HG03064 (cell line): ENCODE results near the gene NINL.
"Not testable (repeated sequence)": the region's sequence is repeated elsewhere in the genome, so short reads cannot be mapped to it uniquely, and the experiment has no call there.

Source experiments
- ATAC-seq: cut with Tn5 transposase; IDR thresholded peaks from one replicate; pipeline ENCODE4 v1.9.1; 2021; ENCODE audit warnings: low read depth; ENCODE audit not compliant: unreplicated experiment

The NINL gene

DNA sequence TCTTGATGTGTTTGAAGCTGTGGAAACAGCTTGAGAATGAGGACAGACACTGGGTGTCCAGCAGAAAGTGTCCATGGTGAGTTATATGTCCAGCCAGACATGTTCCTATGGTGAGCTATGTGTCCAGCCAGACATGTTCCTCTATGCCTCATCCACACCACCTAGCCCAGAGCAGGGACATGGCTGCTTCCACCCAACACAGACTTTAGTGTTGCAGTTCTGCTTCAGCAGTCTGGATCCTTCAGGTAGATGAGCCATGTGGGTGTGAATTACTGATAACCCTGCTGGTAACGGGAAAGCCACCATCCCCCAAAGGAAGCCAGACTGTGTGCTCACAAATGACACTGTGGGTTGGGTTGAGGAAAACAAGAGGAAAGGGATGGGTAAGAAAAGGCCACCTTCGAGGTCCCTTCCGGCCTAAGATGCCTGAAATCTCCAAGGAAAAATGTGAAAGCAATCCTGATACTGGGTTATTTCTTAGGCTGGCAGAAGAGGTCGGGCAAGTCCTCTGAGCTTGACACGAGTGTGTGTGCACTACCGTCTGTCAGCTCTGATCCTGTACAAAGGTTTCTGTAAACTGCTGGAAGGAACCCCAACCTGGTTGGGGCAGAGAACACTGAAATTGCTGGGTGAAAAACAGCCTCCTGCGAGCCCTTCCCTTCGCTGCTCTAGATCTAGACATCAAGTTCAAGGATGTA is 77.8 kb downstream of the NINL start:
- no peak for ATAC-seq

DNA sequence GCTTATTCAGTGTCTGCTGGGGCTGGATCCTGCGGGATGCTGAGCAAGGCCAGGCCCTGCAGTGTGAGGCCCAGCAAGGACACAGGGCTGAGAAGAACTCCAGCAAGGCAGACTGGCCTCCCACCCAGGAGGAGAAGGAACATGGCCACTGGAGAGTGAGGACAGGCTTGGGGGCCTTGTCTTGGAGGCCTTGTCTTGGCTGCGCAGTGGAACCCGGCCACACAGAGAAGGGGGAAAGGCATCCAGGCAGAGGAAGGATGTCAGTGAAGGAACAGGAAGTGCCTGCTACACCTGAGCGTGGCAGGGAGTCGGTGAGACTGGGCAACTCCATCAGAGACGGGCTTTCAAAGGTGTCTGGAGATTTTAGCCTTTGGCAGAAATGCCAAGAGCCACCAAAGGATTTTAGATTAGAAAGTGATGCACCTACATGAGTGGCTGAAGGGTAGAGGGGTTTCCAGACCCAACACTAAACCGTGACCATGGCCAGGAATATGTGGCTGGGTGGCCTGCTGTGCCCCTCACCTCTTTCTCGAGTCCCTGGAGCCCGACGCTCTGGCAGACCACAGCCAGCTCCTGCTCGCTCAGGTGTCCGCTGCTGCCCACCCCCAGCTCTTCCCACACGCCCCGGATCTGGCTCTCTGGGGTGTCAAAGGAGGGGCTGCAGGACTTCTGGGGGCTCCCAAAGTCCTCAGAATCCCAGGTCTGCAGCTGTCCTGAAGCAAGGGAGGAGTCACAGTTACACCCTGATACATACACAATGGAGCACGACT is 80.8 kb downstream of the NINL start:
- no peak for ATAC-seq

DNA sequence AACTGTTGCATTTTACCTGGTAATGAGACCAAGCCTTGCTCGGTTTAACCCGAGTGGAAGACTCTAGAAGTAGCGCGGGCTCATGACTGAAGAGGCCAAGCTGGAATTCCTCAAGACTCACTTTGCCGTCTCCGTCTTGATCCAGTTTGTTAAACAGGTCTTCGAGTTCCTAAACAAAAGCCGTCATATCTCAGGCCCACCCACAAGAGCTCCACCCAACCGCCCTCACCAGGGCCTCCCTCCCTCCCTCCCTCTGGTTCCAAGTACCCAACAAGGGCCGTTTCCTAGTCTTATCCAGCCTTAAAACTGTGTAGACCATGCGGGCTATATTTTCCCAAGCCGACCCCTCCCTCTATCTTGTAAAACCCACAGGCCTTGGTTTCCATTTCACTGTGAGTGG is 81.4 kb downstream of the NINL start:
- no peak for ATAC-seq

DNA sequence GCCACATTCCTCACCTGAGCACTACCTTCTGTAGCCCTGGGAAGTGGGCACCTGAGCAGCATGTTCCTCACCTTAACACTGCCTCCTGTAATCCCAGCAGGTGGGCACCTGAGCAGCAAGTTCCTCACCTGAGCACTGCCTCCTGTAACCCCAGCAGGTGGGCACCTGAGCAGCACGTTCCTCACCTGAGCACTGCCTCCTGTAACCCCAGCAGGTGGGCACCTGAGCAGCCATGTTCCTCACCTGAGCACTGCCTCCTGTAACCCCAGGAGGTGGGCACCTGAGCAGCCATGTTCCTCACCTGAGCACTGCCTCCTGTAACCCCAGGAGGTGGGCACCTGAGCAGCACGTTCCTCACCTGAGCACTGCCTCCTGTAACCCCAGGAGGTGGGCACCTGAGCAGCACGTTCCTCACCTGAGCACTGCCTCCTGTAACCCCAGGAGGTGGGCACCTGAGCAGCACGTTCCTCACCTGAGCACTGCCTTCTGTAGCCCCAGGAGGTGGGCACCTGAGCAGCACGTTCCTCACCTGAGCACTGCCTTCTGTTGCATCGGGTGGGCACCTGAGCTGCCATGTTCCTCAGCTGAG is 82.2 kb downstream of the NINL start:
- not testable (repeated sequence) for ATAC-seq

DNA sequence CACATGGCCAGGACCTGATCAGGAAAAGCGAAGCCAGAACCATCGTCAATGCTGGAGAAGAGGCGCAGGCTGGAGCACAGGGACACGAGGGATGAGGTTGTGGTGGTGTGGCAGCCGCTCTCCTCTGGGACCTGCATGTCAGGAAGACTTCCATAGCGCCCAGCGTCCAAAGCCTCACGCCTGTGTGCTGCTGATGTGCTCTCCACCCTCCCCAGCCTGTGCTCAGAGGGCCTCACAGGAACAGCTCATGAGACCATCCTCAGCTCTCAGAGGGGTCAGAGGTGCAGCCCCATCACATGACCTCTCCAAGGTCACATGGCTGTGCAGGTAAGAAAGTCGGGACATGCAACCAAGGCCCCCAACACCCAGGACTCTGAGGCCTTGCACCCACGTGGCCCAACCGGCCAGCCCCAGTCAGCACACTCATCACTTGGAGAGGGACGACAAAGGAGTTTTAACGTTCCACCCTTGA is 84.4 kb downstream of the NINL start:
- ATAC-seq, result no peak

DNA sequence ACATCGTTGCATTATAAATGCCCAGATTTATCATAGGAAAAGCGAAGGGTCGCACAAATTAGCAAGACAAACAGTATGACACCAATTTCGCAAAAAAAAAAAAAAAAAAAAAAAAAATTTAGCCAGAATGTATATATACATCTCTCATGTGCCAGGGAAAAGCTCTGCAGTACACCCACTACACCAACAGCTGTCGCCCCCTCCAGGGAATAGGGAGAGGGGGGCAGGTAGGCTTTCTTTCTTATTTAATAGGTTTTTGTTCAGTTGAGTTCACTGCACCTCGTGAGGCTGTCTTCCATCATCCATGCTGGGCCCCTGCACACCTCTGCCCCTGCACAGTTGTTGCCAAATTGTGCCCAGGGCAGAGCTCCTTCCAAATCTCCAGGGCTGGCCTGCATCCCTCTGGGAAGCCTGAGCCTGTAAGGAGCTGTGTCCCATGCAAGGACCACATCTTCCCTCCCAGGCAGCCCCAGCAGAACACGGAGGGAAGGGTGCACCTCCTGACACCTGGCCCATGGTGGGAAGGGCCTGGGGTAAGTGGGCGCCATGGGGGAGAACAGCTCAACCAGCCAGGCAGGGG is 85.4 kb downstream of the NINL start:
- ATAC-seq, result no peak

DNA sequence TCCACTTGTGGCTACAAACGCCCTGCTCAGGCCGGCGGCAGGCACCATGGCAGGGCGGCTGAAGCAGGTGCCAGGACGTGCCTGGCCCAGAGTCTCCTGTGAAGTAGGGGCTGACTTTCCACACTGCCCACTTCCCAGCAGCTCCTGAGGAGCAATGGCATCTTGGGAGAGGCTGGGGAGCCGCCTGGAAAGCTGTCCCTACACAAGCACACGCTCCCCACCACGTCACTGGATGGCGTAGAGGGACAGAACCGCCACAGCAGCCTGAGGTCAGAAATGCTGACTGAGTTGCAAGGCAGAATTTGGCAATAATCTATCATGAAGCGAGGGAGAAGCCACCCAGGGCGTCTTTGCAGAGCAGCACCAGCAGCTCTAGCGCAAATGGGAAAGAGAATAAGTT is 86.3 kb downstream of the NINL start:
- ATAC-seq, result no peak

DNA sequence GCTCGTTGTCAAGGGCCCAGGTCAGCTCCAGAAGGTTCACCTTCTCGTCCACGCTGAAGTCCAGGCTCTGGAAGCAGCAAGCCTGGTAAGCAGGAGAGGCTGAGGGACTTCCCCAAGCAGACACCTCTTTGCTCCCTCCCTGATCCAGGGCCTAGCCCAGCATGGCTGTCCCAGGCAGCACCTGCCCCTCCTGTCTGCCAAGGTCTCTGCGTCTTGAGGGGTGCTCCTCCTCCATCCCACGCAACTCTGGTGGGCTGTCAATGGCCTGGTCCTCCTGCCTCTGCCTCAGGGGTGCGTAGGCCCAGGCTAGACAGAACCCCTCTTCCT is 87.1 kb downstream of the NINL start:
- ATAC-seq, result no peak

DNA sequence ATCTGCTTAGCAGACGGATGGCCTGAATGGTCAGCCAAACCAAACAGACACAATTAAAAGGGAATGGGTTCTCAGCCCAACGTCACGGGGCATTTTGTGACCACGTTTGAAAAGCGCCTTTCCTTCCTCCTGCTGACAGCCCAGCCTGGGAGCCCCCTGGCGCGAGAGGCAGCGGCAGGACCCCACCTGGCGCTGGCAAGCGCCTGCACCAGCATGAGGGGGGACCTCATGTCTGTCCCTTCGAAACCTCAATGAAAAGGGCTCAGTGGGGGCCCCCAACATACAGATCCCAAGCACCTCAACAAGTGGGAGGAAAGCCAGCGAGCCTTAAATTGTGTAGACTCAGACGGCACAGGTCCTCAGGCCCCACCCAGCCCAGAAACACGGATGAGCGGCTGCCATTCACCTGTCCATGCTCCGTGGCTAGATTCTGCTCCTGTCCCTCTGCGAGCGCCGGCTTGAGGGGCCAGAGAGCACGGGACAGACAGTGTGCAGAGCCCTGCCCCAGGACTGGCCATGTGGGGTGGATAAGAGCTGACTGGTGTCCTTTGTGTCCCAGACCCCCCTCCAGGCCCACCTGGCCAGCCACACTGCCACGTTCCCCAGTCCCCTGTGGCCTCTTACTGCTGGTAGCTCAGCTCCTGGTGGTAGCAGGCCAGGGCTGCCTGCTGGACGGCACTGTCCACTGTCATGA is 87.6 kb downstream of the NINL start:
- no peak for ATAC-seq

DNA sequence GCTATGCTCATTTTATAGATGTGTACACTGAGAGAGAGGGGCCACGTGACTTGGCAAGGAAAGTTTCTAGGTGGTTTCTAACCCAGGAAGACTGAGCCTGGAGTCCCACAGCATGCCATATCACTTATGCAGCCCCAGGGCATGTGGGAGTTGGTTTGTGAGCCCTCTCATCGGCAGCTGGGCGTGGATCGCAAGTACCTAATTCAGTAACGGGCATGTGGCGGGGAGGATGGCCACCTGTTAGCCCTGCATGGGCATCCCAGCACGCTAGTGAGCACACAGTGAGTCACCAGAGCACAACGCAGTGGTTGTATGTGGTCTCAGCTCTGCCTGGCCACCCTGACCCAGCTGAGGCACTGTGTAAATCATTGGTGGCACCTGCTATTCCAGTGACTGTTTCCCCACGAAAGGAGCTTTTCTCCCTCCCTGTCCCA is 88.3 kb downstream of the NINL start:
- no peak for ATAC-seq

DNA sequence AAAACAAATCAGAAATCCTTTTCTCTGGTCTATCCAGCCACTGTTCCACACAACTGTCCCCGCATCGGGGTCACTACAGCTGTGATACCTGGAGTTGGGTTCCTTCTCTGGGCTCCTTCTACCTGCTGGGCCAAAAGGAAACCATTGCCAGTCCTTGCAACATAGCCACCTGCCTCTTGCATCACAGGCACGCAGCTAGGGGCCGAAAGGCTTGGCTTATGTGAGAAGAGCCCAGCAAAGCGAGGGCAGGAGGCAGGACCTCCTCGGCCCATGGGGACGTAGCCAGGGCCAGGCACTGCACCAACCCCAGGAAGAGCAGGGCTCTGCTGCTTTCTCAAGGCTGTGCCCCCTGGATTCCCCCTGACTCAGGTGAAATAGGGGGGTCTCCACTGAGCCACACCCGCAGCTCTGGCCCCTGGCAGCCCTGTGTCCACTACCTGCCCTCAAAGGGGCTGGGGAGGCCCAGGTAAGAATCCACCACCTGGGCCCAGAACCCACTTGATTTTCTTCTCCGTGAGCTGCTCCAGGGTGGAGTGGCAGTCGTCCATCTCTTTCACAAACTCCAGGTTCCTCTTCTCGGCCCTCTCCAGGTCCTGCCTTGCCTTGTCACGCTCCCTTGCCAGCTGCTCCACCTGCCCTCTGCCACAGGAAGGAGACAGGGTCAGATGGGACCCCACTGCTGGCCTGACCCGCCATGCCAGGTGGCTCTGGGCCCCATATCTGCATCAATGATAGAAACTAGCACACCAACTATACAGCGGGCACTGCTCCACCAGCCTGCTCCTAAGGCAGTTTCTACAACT is 89.0 kb downstream of the NINL start:
- ATAC-seq, result no peak

DNA sequence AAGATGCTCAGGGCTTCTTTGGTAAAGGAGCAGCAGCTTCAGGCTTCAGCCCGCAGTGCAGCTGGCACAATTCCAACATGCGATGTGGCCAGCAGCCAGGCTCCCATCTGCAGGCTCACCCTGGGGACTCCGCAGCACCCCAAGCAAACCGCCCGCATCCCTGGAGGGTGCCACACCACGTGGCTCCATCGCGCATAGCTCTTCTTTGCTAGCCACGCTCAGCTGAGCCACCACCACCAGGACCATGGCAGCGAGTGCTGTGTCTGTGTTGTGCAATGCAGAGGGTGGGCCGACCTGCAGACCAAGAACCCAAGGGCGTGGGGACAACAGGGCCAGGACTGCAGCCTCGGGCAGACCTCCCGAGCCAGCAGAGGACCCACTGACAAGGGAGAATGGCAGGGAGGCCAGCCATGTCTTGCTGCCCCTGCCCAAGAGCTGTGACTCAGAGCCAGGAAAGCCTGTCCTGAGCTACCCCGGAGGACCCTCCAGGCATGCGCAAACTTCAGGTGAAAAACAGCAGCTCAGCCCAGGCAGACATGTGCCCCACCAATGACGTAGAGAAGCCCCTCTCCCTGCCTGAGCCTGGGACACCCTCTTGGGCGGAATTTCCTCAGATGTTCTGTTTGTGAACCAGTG is 90.0 kb downstream of the NINL start:
- no peak for ATAC-seq

DNA sequence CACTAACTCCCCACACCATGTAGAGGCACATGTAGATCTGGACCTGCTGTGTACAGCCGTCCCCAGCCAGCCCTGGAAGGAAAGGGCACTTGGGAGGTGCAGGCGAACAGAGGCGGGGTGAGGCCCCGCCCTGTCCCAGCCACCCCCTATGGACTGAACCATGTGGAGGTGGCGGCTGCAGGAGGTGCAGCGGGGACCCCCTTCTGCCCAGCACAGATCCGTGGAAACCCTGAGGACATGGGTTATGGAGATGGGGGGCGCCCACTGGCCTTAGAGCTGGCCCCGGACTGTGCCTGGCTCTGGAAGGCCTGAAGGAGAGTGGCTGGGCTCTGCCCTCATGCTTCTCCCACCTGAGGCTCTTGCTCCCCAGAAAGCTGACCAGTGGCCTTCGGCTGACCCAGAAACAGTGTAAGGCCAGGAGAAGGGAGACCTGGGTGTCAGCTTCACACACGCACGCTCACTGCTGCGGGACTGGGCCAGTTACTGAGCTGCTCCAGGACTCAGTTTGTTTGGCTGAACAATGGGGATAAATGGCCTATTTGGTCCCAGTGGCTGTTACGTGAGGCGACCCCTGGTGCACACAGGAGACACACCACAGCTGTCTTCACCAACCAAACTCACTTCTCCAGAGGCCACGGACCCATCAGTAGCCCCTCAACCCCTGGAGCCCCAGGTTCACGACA is 90.7 kb downstream of the NINL start:
- ATAC-seq, result no peak

DNA sequence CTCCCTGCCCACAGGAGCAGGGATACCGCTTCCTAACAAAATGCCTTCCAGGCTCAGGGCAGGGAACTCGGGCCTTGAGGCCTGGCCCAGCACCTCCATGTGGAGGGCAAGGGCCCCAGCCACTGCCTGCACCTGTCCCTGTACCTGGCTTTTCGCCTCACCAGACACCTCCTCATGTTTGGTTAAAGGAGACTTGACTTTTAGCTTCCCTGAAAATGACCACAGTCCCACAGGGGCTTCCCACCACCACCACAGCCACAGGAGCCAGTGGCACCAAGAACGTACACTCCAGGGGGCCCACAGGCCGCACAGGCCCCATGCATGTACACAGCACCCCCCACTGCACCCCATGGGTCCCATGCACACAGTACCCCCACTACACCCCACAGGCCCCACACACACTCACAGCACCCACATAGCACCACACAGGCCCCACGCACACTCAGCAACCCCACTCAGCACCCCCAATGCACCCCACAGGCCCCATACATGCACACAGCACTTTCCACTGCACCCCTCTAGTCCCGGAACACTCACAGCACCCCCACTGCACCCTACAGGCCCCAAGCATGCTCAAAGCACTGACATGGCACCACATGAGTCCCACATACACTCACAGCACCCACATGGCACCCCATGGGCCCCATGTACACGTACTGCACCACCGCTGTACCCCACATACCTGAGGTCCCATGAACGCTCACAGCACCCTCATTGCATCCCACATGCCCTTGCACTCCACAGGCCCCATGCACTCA is 91.4 kb downstream of the NINL start:
- ATAC-seq, result no peak

DNA sequence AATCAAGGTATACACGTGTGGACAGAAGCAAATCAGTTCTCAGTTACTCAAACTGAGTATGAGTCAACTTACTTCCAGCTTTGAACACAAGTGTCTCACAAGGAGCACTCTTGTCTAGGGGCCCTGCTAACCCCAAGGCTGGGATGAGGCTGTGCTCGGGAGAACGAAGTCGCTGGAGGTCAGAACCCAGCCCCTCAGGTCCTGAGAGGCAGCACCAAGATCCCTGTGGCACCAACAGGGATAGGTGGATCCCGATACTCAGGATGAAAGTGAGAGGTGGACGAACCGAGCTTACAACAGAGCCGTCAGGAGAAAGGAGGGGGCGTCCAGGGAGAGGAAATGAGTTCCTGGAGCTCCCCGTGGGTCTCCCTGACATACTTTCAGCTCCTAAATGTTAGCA is 92.2 kb downstream of the NINL start:
- ATAC-seq, result no peak

DNA sequence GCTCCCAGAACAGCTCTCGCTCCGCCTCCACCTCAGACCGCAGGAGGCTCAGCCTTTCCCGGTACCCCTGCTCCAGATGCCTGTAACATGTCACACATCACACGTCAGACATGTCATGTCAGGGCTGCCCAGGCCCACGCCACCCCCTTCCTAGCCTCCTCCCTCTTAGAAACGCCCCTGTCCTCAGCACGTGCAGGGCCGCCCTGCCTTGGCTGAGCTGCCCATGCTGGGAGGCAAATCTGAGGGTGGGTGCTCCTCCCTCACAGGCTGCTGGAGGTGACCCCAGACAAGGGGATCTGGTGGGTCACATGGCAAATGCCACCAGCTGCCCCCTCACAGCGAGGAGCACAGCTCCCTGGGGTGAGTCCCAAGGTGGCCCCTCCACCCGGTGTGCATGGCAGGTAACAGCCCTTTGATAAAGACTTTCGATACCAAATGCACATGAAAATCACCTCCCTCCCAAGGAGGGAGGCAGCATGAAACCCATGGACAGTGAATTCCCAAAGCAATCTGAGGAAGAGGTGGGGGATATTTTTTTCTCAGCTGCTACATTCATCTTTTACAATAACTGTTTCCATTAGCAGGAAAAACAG is 93.8 kb downstream of the NINL start:
- no peak for ATAC-seq

DNA sequence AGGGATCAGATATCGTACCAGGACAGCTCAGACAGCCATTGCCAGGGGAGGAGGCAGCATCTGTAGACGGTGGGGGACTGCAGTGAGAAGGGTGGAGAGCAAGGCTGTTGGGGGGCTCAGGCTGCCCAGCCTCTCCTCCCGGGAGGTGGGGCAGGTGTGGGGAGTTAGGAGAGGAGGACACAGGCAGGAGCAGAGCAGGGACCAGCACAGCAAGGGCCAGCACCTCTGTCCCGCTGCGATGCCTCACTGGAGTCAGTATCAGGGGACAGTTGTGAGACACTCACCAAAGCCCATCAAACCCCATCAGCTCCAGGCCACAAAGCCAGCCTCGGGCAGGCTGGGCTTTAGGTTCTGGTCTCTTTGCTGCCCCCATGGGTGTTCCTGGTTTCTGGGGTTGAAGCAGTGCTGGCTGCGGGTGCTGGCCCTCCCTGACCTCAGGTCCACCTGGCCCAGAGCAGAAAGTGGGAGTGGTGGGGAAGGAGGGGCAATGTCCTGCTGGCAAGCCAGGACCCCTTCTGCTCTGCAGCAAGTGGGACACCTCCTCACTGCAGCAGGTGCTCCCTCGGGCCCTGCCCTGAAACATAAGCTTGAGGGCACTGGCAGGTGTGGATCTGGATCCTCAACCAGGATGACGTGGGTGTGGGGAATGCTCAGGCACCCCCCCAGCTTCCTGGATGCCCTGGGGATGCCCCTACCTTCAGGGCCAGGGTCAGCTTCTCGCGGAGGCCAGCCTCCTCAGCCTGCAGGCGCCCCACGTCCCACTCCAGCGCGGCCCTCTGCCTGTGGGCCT is 94.5 kb downstream of the NINL start:
- ATAC-seq, result no peak
